Activated CD4-positive, CD25-positive, alpha-beta regulatory T cell treated with anti-CD3 and anti-CD28 coated beads, Interleukin-2, amount 50 U/mL, for 16 hours (primary cell): ENCODE data around the gene NDOR1.

Experiments
- DNase-seq: peaks from one replicate; pipeline ENCODE4 v3.0.0-alpha.2; 2020; ENCODE audit warnings: low read depth, low spot score

The NDOR1 gene

GRCh38 chr9:137198051-137198901 lies 7.2 kb upstream of the NDOR1 start:
- DNase-seq = no peak

- no peak for DNase-seq
Observed at GRCh38 chr9:137198902-137199283, 6.6 kb upstream of the NDOR1 start.

GRCh38 chr9:137199411-137200121 lies 5.9 kb upstream of the NDOR1 start:
- no peak for DNase-seq

GRCh38 chr9:137200311-137201204 lies 4.9 kb upstream of the NDOR1 start, which contains the start of gene TPRN:
TPRN (minus strand) TSS chr9:137200741; CDS start chr9:137200711, 30 bp downstream.
- DNase-seq = peak; percentile 98

- DNase-seq = no peak
Observed at GRCh38 chr9:137201205-137201868, 4.2 kb upstream of the NDOR1 start.

- DNase-seq = no peak
Observed at GRCh38 chr9:137202966-137203365, 2.5 kb upstream of the NDOR1 start.

- no peak for DNase-seq
Observed at GRCh38 chr9:137204731-137205125, 772 bp upstream of the NDOR1 start.

- DNase-seq = no peak
Observed at GRCh38 chr9:137206602-137207001, 1.1 kb downstream of the NDOR1 start.

- no peak for DNase-seq
Observed at GRCh38 chr9:137211532-137211931, 6.0 kb downstream of the NDOR1 start.

GRCh38 chr9:137212520-137212919 lies 7.0 kb downstream of the NDOR1 start:
- no peak for DNase-seq

- DNase-seq = no peak
Observed at GRCh38 chr9:137213160-137214060, 7.9 kb downstream of the NDOR1 start.

- no peak for DNase-seq
Observed at GRCh38 chr9:137214620-137215019, 9.1 kb downstream of the NDOR1 start.

GRCh38 chr9:137215196-137215986 lies 9.9 kb downstream of the NDOR1 start:
- DNase-seq = no peak

GRCh38 chr9:137216188-137216965 lies 10.9 kb downstream of the NDOR1 start:
- no peak for DNase-seq

- no peak for DNase-seq
Observed at GRCh38 chr9:137217276-137218211, 12.0 kb downstream of the NDOR1 start.

GRCh38 chr9:137218212-137218753 lies 12.8 kb downstream of the NDOR1 start:
- DNase-seq = no peak

GRCh38 chr9:137218754-137219271 lies 13.3 kb downstream of the NDOR1 start:
- no peak for DNase-seq
